Neural cell (in vitro differentiated cells): ENCODE results near the gene STH. TPM values are rescaled to one million over a fixed set of nuclear protein-coding genes. Genes with fewer than 3 reads are reported as not detected.
"Not testable (repeated sequence)": the region's sequence is repeated elsewhere in the genome, so short reads cannot be mapped to it uniquely, and the experiment has no call there.

Experiments
- H2AFZ ChIP-seq: fragments of 200-600, 300-800 bp; sonication (generic), shearing (Covaris generic); 2 replicates; pipeline ENCODE4 v1.6.0; 2014; ENCODE audit warnings: low read depth, mild to moderate bottlenecking, antibody characterized with exemption, low read length, moderate library complexity
- H3F3A ChIP-seq: fragments of 200-600 bp; shearing (Covaris generic); 2 replicates; pipeline ENCODE4 v1.6.1; 2016; ENCODE audit warnings: mild to moderate bottlenecking, moderate library complexity, mixed read lengths, antibody characterized with exemption, low read length; ENCODE audit not compliant: insufficient read depth, poor library complexity, severe bottlenecking
- H3K27ac ChIP-seq: fragments of 200-600, 300-800 bp; sonication (generic), shearing (Covaris generic); 2 replicates; pipeline ENCODE4 v1.5.1; 2014; ENCODE audit warnings: mild to moderate bottlenecking, low read length, moderate library complexity
- H3K27me3 ChIP-seq: fragments of 300-800, 200-600 bp; sonication (generic), shearing (Covaris generic); 2 replicates; pipeline ENCODE4 v1.6.0; 2014; ENCODE audit warnings: mild to moderate bottlenecking, low read depth, low read length, moderate library complexity; ENCODE audit not compliant: insufficient read depth
- H3K36me3 ChIP-seq: fragments of 300-800, 200-600 bp; sonication (generic), shearing (Covaris generic); 2 replicates; pipeline ENCODE4 v1.5.1; 2014; ENCODE audit warnings: mild to moderate bottlenecking, antibody characterized with exemption, low read length, moderate library complexity; ENCODE audit not compliant: insufficient read depth
- H3K4me2 ChIP-seq: fragments of 300-800, 200-600 bp; sonication (generic), shearing (Covaris generic); 2 replicates; pipeline ENCODE4 v1.6.0; 2014; ENCODE audit warnings: mild to moderate bottlenecking, low read length
- H3K4me3 ChIP-seq: fragments of 300-800, 200-600 bp; sonication (generic), shearing (Covaris generic); 2 replicates; pipeline ENCODE4 v1.5.1; 2014; ENCODE audit warnings: mild to moderate bottlenecking, low read length, moderate library complexity
- H3K79me2 ChIP-seq: fragments of 200-600 bp; shearing (Covaris generic); replicated peaks from 2 replicates; pipeline ENCODE4 v1.6.0; 2014; ENCODE audit warnings: mild to moderate bottlenecking, low read length, moderate library complexity; ENCODE audit not compliant: insufficient read depth
- H3K9ac ChIP-seq: fragments of 300-800, 200-600 bp; sonication (generic), shearing (Covaris generic); 2 replicates; pipeline ENCODE4 v1.6.1; 2016; ENCODE audit warnings: mild to moderate bottlenecking, low read length, mixed read lengths
- H3K9me2 ChIP-seq: fragments of 200-600 bp; shearing (Covaris generic); 2 replicates; pipeline ENCODE4 v1.6.1; 2016; ENCODE audit warnings: mild to moderate bottlenecking, low read length, mixed read lengths; ENCODE audit not compliant: insufficient read depth
- H3K9me3 ChIP-seq: fragments of 200-600, 300-800 bp; sonication (generic), shearing (Covaris generic); 2 replicates; pipeline ENCODE4 v1.6.1; 2016; ENCODE audit warnings: mild to moderate bottlenecking, mixed run types, low read length, moderate library complexity, mixed read lengths
- H4K20me1 ChIP-seq: fragments of 200-600 bp; shearing (Covaris generic); 2 replicates; pipeline ENCODE4 v1.6.1; 2016; ENCODE audit warnings: mild to moderate bottlenecking, mixed run types; ENCODE audit not compliant: insufficient read depth
- CTCF ChIP-seq: fragments of 450-650 bp; IDR thresholded peaks from 2 replicates; pipeline ENCODE4 v1.5.1; 2014; ENCODE audit warnings: antibody characterized with exemption, mild to moderate bottlenecking, moderate library complexity; ENCODE audit not compliant: poor library complexity, severe bottlenecking
- EP300 ChIP-seq: fragments of 450-650 bp; conservative IDR thresholded peaks from 2 replicates; pipeline ENCODE4 v1.6.1; 2014; ENCODE audit warnings: antibody characterized with exemption, mild to moderate bottlenecking, moderate library complexity; ENCODE audit not compliant: poor library complexity, severe bottlenecking
- EZH2 ChIP-seq: fragments of 200-600, 300-800 bp; shearing (Covaris generic), sonication (generic); IDR thresholded peaks from 2 replicates; pipeline ENCODE4 v1.6.1; 2014; ENCODE audit warnings: antibody characterized with exemption, low read length, borderline replicate concordance, mild to moderate bottlenecking; ENCODE audit not compliant: insufficient read depth, poor library complexity, severe bottlenecking
- MXI1 ChIP-seq: fragments of 450-650 bp; conservative IDR thresholded peaks from 2 replicates; pipeline ENCODE4 v1.6.1; 2014; ENCODE audit warnings: antibody characterized with exemption, mild to moderate bottlenecking; ENCODE audit not compliant: poor library complexity, severe bottlenecking
- POLR2AphosphoS5 ChIP-seq: IDR thresholded peaks from 2 replicates; pipeline ENCODE4 v1.6.1; 2012
- RAD21 ChIP-seq: fragments of 450-650 bp; conservative IDR thresholded peaks from 2 replicates; pipeline ENCODE4 v1.6.1; 2014; ENCODE audit warnings: antibody characterized with exemption, mild to moderate bottlenecking, moderate library complexity
- TAF1 ChIP-seq: IDR thresholded peaks from 2 replicates; pipeline ENCODE4 v1.6.1; 2012; ENCODE audit warnings: low read depth
- polyA plus RNA-seq: library from polyadenylated mRNA; depleted of rRNA; stranded (reverse); fragments of >200 nt; gene quantifications from 2 replicates; pipeline ENCODE4 v1.2.3, GENCODE V29; 2014
- TF ChIP-seq, protein P1 (sequence below): IDR thresholded peaks from 2 replicates; pipeline ENCODE4 v1.6.1; 2012; ENCODE audit warnings: borderline replicate concordance

The STH gene
- polyA plus RNA-seq, 1 donor from 2014 or later: not detected

DNA sequence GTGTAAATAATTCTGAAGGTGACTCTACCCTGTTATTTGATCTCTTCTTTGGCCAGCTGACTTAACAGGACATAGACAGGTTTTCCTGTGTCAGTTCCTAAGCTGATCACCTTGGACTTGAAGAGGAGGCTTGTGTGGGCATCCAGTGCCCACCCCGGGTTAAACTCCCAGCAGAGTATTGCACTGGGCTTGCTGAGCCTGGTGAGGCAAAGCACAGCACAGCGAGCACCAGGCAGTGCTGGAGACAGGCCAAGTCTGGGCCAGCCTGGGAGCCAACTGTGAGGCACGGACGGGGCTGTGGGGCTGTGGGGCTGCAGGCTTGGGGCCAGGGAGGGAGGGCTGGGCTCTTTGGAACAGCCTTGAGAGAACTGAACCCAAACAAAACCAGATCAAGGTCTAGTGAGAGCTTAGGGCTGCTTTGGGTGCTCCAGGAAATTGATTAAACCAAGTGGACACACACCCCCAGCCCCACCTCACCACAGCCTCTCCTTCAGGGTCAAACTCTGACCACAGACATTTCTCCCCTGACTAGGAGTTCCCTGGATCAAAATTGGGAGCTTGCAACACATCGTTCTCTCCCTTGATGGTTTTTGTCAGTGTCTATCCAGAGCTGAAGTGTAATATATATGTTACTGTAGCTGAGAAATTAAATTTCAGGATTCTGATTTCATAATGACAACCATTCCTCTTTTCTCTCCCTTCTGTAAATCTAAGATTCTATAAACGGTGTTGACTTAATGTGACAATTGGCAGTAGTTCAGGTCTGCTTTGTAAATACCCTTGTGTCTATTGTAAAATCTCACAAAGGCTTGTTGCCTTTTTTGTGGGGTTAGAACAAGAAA lies 5.1 kb downstream of the STH start:
- Histone ChIP-seq H3K9me2 (no peaks in the 10 kb centered on the region), H3K4me3 (no peak overlapping the region), H3K9ac (no peak overlapping the region), H2AFZ (no peak overlapping the region), H3K9me3 (no peaks in the 10 kb centered on the region), H4K20me1 (no peaks in the 10 kb centered on the region), H3K79me2 (no peaks in the 10 kb centered on the region), H3F3A (no peaks in the 10 kb centered on the region), H3K27me3 (no peaks in the 10 kb centered on the region), H3K36me3 (peaks cover 10% of the 10 kb centered on the region), H3K27ac (no peak overlapping the region), H3K4me2 (no peak overlapping the region)
- TF ChIP-seq TAF1 (no peak), RAD21 (no peak), EP300 (no peak), POLR2AphosphoS5 (no peak), MXI1 (no peak), EZH2 (no peak)

- not testable (repeated sequence) for H3F3A ChIP-seq
These were observed 7.0 kb downstream of the STH start for GRCh38 chr17:46006082-46006481.

GRCh38 chr17:46007461-46007965 lies 8.5 kb downstream of the STH start:
- Histone ChIP-seq H4K20me1 (no peaks in the 10 kb centered on the region), H2AFZ (no peak overlapping the region), H3K9me2 (no peaks in the 10 kb centered on the region), H3K9me3 (no peaks in the 10 kb centered on the region), H3K27me3 (no peaks in the 10 kb centered on the region), H3K4me3 (no peak overlapping the region), H3K9ac (no peak overlapping the region), H3K4me2 (no peak overlapping the region), H3K27ac (no peak overlapping the region), H3F3A (no peaks in the 10 kb centered on the region), H3K36me3 (peaks cover 10% of the 10 kb centered on the region), H3K79me2 (no peaks in the 10 kb centered on the region)
- no peak for TF ChIP-seq CTCF
- TF ChIP-seq MXI1: no peak
- TF ChIP-seq, protein P1, sequence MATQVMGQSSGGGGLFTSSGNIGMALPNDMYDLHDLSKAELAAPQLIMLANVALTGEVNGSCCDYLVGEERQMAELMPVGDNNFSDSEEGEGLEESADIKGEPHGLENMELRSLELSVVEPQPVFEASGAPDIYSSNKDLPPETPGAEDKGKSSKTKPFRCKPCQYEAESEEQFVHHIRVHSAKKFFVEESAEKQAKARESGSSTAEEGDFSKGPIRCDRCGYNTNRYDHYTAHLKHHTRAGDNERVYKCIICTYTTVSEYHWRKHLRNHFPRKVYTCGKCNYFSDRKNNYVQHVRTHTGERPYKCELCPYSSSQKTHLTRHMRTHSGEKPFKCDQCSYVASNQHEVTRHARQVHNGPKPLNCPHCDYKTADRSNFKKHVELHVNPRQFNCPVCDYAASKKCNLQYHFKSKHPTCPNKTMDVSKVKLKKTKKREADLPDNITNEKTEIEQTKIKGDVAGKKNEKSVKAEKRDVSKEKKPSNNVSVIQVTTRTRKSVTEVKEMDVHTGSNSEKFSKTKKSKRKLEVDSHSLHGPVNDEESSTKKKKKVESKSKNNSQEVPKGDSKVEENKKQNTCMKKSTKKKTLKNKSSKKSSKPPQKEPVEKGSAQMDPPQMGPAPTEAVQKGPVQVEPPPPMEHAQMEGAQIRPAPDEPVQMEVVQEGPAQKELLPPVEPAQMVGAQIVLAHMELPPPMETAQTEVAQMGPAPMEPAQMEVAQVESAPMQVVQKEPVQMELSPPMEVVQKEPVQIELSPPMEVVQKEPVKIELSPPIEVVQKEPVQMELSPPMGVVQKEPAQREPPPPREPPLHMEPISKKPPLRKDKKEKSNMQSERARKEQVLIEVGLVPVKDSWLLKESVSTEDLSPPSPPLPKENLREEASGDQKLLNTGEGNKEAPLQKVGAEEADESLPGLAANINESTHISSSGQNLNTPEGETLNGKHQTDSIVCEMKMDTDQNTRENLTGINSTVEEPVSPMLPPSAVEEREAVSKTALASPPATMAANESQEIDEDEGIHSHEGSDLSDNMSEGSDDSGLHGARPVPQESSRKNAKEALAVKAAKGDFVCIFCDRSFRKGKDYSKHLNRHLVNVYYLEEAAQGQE: no peak

More at GRCh38 chr17:46006082-46006481, 7.0 kb downstream of the STH start:
- not testable (repeated sequence) for H3K4me3 ChIP-seq, H2AFZ ChIP-seq, H3K9ac ChIP-seq, H3K9me3 ChIP-seq, H3K27me3 ChIP-seq, H3K27ac ChIP-seq, H4K20me1 ChIP-seq, H3K79me2 ChIP-seq, H3K4me2 ChIP-seq, H3K9me2 ChIP-seq
- peaks cover 10% of the 10 kb centered on the region for H3K36me3 ChIP-seq
